T-cell (primary cell): ENCODE measurements around the gene BLOC1S1. TPM values are rescaled to one million over a fixed set of nuclear protein-coding genes. Genes with fewer than 3 reads are reported as not detected.
A peak's percentile ranks its signal among the peaks of the same experiment; 100 is the strongest.

Experiments used
- ATAC-seq, 4 experiments: fragments of 200-7000 bp in 3 of 4; fragments of 150-1000 bp in 1 of 4; cut with Tn5 transposase; replicated peaks in 1 of 4; 1 replicate in 3 of 4; 2 replicates in 1 of 4; pipeline ENCODE4 v1.10.0; 2021; ENCODE audit warnings: moderate library complexity in 3 of 4, mild to moderate bottlenecking in 2 of 4, moderate number of reproducible peaks in 1 of 4
- CTCF ChIA-PET, 2 donors: fragments of 300-600 bp; sonication (Branson Sonifier 250); formaldehyde crosslinking; loops; one replicate each; lab custom pipeline; 2022; ENCODE audit warnings: antibody characterized with exemption in 2 of 2; lab: Charles Lee
- POLR2A ChIA-PET, 2 donors: fragments of 300-600 bp; sonication (Branson Sonifier 250); formaldehyde crosslinking; loops; one replicate each; lab custom pipeline; 2022; ENCODE audit warnings: antibody characterized with exemption in 2 of 2; lab: Charles Lee
- DNase-seq, 35 experiments: peaks; one replicate each; pipeline versions ENCODE4 v3.0.0 to v3.0.0-alpha.2; 2013 to 2023
- H3K27ac ChIP-seq: one replicate; pipeline ENCODE4 v1.5.1; 2013; ENCODE audit warnings: low read length
- H3K27me3 ChIP-seq, 2 experiments: replicated peaks in 1 of 2; 1 replicate in 1 of 2; 2 replicates in 1 of 2; pipeline versions ENCODE4 v1.6.1 to v1.7.0; 2013; ENCODE audit warnings: low read length in 1 of 2, mixed read lengths in 1 of 2; ENCODE audit not compliant: control insufficient read depth in 2 of 2, insufficient read depth in 2 of 2; ENCODE audit errors: extremely low read depth in 1 of 2
- H3K36me3 ChIP-seq, 2 donors: 1 replicate in 1 of 2; 2 replicates in 1 of 2; pipeline versions ENCODE4 v1.6.1 to v1.7.0; 2013; ENCODE audit warnings: low read length in 1 of 2; ENCODE audit not compliant: control insufficient read depth in 2 of 2, insufficient read depth in 1 of 2; ENCODE audit errors: extremely low read depth in 1 of 2
- H3K4me1 ChIP-seq, 2 experiments: 1 replicate in 1 of 2; 2 replicates in 1 of 2; pipeline versions ENCODE4 v1.6.1 to v1.7.0; 2013; ENCODE audit warnings: low read length in 2 of 2, mixed read lengths in 1 of 2; ENCODE audit not compliant: insufficient read depth in 2 of 2, control insufficient read depth in 1 of 2; ENCODE audit errors: extremely low read depth in 1 of 2
- H3K4me3 ChIP-seq, 2 donors: 1 replicate in 1 of 2; 2 replicates in 1 of 2; pipeline versions ENCODE4 v1.5.1 to v1.7.0; 2013; ENCODE audit warnings: mild to moderate bottlenecking in 2 of 2, low read length in 1 of 2, moderate library complexity in 1 of 2; ENCODE audit not compliant: control insufficient read depth in 1 of 2; ENCODE audit errors: extremely low read depth in 1 of 2
- H3K9me3 ChIP-seq: 2 replicates; pipeline ENCODE4 v1.7.0; 2013
- H3K27ac Mint-ChIP-seq, 2 donors: one replicate each; pipeline ENCODE4 v1.8.0; 2020 to 2021; ENCODE audit warnings: mild to moderate bottlenecking in 2 of 2, mixed read lengths in 2 of 2
- H3K27me3 Mint-ChIP-seq, 2 donors: one replicate each; pipeline ENCODE4 v1.8.0; 2021 to 2022; ENCODE audit warnings: mixed read lengths in 2 of 2
- H3K36me3 Mint-ChIP-seq: one replicate; pipeline ENCODE4 v1.8.0; 2021; ENCODE audit warnings: mixed read lengths
- H3K4me1 Mint-ChIP-seq, 3 donors: one replicate each; pipeline ENCODE4 v1.8.0; 2020 to 2022; ENCODE audit warnings: mixed read lengths in 3 of 3, mild to moderate bottlenecking in 1 of 3
- H3K4me3 Mint-ChIP-seq, 3 donors: one replicate each; pipeline ENCODE4 v1.8.0; 2020 to 2022; ENCODE audit warnings: mild to moderate bottlenecking in 3 of 3, mixed read lengths in 3 of 3, moderate library complexity in 3 of 3
- H3K9me3 Mint-ChIP-seq, 3 donors: one replicate each; pipeline ENCODE4 v1.8.0; 2020 to 2022; ENCODE audit warnings: mixed read lengths in 3 of 3
- WGBS: methylation state at CpG from one replicate; pipeline ENCODE4 v1.1.5; 2013; ENCODE audit warnings: missing lambda C conversion rate; ENCODE audit not compliant: insufficient coverage; 5-methylcytosine and 5-hydroxymethylcytosine counted together
- total RNA-seq, 35 experiments: library from RNA in 6 of 35; stranded (reverse) in 6 of 35; fragments of 120-200 nt in 1 of 35; gene quantifications; one replicate each; pipeline versions ENCODE4 v1.2.1 to v1.2.4 and lab custom pipeline; 2013 to 2026

The BLOC1S1 gene
- total RNA-seq, 5 donors from 2014 or later (not counting 1 experiment from before 2014, with no cell fraction given): 49.4 to 76.6 (median 72.7) TPM

DNA sequence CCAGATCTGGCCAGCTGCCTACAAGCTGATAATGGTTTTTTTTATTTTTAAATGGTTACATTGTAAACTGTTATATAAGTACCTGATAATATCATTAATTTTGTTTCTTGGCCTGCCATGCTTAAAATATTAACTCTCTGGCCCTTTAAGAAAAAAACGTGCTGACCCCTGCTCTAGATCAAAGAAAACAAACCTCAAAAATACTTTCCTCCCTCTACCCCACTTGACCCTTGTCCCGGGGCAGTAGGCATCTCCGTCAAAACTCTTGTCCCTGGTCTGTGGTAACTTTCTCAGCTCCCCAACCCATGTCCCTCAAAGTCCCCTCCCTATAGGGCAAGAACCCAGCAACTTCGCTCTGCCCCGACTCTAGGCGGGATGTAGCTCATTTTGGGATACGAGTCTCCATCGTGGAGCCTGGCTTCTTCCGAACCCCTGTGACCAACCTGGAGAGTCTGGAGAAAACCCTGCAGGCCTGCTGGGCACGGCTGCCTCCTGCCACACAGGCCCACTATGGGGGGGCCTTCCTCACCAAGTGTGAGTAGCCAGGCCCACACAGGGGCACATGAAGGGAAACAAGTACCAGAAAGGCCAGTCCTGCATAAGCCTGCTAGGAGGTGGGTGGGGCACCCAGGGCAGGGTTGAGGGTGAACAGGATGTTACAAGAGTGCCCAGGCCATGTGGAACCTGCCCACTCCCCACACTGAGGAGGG, 7.8 kb downstream of the BLOC1S1 start:
- peaks cover 23 to 43% (median 28%) of the 10 kb centered on the region in 3 donors for H3K4me1 Mint-ChIP-seq
- H3K27ac Mint-ChIP-seq: peak overlapping the region in 1 of 2 donors; percentile 75
- POLR2A ChIA-PET: no interaction called here

DNA sequence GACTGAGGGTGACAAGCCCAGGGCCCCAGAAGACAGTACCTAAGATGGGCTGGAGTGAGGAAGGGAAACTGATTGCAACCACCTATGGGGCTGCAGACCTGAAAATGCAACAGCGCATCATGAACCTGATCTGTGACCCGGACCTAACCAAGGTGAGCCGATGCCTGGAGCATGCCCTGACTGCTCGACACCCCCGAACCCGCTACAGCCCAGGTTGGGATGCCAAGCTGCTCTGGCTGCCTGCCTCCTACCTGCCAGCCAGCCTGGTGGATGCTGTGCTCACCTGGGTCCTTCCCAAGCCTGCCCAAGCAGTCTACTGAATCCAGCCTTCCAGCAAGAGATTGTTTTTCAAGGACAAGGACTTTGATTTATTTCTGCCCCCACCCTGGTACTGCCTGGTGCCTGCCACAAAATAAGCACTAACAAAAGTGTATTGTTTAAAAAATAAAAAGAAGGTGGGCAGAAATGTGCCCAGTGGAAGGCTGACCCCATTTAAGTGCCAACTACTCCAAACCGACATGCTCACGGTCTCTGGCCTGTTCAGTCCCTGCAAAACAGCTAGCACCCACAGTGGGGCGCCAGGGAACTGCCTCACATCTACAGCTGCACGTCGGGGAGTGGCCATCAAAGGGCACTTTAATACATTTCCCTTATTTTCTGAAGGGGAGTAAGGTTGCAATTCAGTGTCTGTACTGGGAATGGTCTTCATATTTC, 8.5 kb downstream of the BLOC1S1 start:
- H3K4me3 Mint-ChIP-seq: no peak overlapping the region
- Histone ChIP-seq H3K27me3 (no peaks in the 10 kb centered on the region), H3K36me3 (peaks cover 6 to 23% of the 10 kb centered on the region in 2 donors), H3K27ac (peak overlapping the region; percentile 10), H3K4me3 (no peak overlapping the region), H3K4me1 (peaks cover 2 to 43% of the 10 kb centered on the region in 2 experiments), H3K9me3 (no peaks in the 10 kb centered on the region)
- H3K9me3 Mint-ChIP-seq: no peaks in the 10 kb centered on the region
- CTCF ChIA-PET: interaction anchor here (1.0 to 1.3 kb wide), 5 partner anchors 9 to 93 kb away, joined by 3 to 21 read pairs (median 4); partner anchors contain the start of genes BLOC1S1 (in 1 of the 2), ORMDL2 (in 1 of the 2) and SARNP (in 1 of the 2)
- 98% methylated on average over 6 of the region's 11 CpGs for WGBS
- H3K27me3 Mint-ChIP-seq: no peaks in the 10 kb centered on the region
- peaks cover 3% of the 10 kb centered on the region for H3K36me3 Mint-ChIP-seq
- DNase-seq (peak; percentile 34 to 76 (median 61)), ATAC-seq (peak; percentile 55 to 67 (median 59))
- H3K4me1 Mint-ChIP-seq: peaks cover 21 to 40% (median 29%) of the 10 kb centered on the region in 3 donors
- H3K27ac Mint-ChIP-seq: peak overlapping the region; percentile 61 to 75
- POLR2A ChIA-PET: no interaction called here

More for the DNA sequence above, 7.8 kb downstream of the BLOC1S1 start:
- H3K9me3 ChIP-seq: no peaks in the 10 kb centered on the region
- ATAC-seq (no peak), DNase-seq (no peak)
- WGBS: 90% methylated on average over 3 of the region's 10 CpGs
- Mint-ChIP-seq H3K9me3 (no peaks in the 10 kb centered on the region), H3K4me3 (no peak overlapping the region), H3K36me3 (peaks cover 3% of the 10 kb centered on the region), H3K27me3 (no peaks in the 10 kb centered on the region)
- H3K27me3 ChIP-seq: no peaks in the 10 kb centered on the region
- peaks cover 2 to 41% of the 10 kb centered on the region in 2 experiments for H3K4me1 ChIP-seq
- CTCF ChIA-PET: no interaction called here
- no peak overlapping the region for H3K4me3 ChIP-seq
- peaks cover 6 to 29% of the 10 kb centered on the region in 2 donors for H3K36me3 ChIP-seq
- H3K27ac ChIP-seq: no peak overlapping the region

GRCh38 chr12:55724940-55725309, 9.1 kb downstream of the BLOC1S1 start:
- Mint-ChIP-seq H3K9me3 (no peaks in the 10 kb centered on the region), H3K4me1 (peaks cover 25 to 45% (median 34%) of the 10 kb centered on the region in 3 donors), H3K27ac (peak overlapping the region; percentile 61 to 75), H3K36me3 (peaks cover 3% of the 10 kb centered on the region), H3K4me3 (no peak overlapping the region), H3K27me3 (no peaks in the 10 kb centered on the region)
- Histone ChIP-seq H3K4me1 (peaks cover 3 to 45% of the 10 kb centered on the region in 2 experiments), H3K27ac (peak overlapping the region; percentile 10), H3K9me3 (no peaks in the 10 kb centered on the region), H3K36me3 (peaks cover 6 to 17% of the 10 kb centered on the region in 2 donors), H3K4me3 (no peak overlapping the region), H3K27me3 (no peaks in the 10 kb centered on the region)
- ChIA-PET CTCF (interaction anchor here (1.0 to 1.3 kb wide), 5 partner anchors 9 to 93 kb away, joined by 3 to 21 read pairs (median 4); partner anchors contain the start of genes BLOC1S1 (in 1 of the 2), ORMDL2 (in 1 of the 2) and SARNP (in 1 of the 2)), POLR2A (no interaction called here)
- DNase-seq (no peak), ATAC-seq (no peak)
- 83% methylated on average over 1 of the region's 3 CpGs for WGBS

GRCh38 chr12:55725556-55725955, 9.7 kb downstream of the BLOC1S1 start:
- H3K27ac Mint-ChIP-seq: peak overlapping the region; percentile 61 to 62

DNA sequence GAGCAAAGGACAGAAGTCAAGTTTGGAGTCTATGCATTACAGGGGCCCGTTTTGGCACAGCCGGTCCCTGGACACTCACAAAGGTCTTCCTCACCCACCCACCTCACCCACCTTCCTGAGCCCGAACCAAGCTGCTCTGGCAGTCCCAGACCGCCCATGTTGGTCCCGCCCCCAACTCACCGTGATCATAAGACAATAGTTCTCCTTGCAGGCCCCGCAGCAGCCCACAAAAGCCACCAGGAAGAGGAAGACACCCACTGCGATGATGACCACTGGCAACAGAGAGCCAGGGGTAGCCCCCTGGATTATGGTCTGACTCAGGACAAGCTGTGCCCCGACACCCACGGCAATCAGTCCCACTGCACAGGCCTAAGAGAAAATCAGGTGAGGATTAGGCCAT, 11.1 kb downstream of the BLOC1S1 start:
- H3K27ac ChIP-seq: peak overlapping the region; percentile 33
- H3K36me3 Mint-ChIP-seq: peaks cover 3% of the 10 kb centered on the region
- CTCF ChIA-PET: no interaction called here
- POLR2A ChIA-PET: no interaction called here
- H3K27me3 Mint-ChIP-seq: no peaks in the 10 kb centered on the region
- H3K27ac Mint-ChIP-seq: peak overlapping the region; percentile 89 to 90
- WGBS: 57% methylated on average over 7 of the region's 10 CpGs
- no peaks in the 10 kb centered on the region for H3K27me3 ChIP-seq
- no peak overlapping the region for H3K4me3 ChIP-seq
- H3K9me3 ChIP-seq: no peaks in the 10 kb centered on the region
- peak overlapping the region; percentile 71 to 83 (median 74) for H3K4me3 Mint-ChIP-seq
- DNase-seq: no peak
- H3K4me1 Mint-ChIP-seq: peaks cover 33 to 47% (median 45%) of the 10 kb centered on the region in 3 donors
- H3K36me3 ChIP-seq: peaks cover 6 to 10% of the 10 kb centered on the region in 2 donors
- no peaks in the 10 kb centered on the region for H3K9me3 Mint-ChIP-seq
- peaks cover 9 to 45% of the 10 kb centered on the region in 2 experiments for H3K4me1 ChIP-seq
- no peak for ATAC-seq

More at GRCh38 chr12:55725556-55725955, 9.7 kb downstream of the BLOC1S1 start:
- H3K9me3 ChIP-seq: no peaks in the 10 kb centered on the region
- Mint-ChIP-seq H3K36me3 (peaks cover 3% of the 10 kb centered on the region), H3K27me3 (no peaks in the 10 kb centered on the region), H3K4me3 (peak overlapping the region in 1 of 3 donors; percentile 24), H3K4me1 (peaks cover 30 to 48% (median 41%) of the 10 kb centered on the region in 3 donors), H3K9me3 (no peaks in the 10 kb centered on the region)
- H3K27ac ChIP-seq: no peak overlapping the region
- 91% methylated on average over 1 of the region's 3 CpGs for WGBS
- no peaks in the 10 kb centered on the region for H3K27me3 ChIP-seq
- DNase-seq (no peak), ATAC-seq (no peak)
- peaks cover 7 to 45% of the 10 kb centered on the region in 2 experiments for H3K4me1 ChIP-seq
- ChIA-PET POLR2A (interaction anchor here in 1 of 2 donors (0.6 kb wide), 1 partner anchor 1177 kb away, joined by 11 read pairs; no protein-coding TSS in a partner anchor), CTCF (interaction anchor here (1.3 kb wide), 3 partner anchors 10 to 13 kb away, joined by 3 to 21 read pairs (median 6); partner anchors contain the start of gene BLOC1S1 (in 1 of the 2))
- no peak overlapping the region for H3K4me3 ChIP-seq
- peaks cover 6 to 11% of the 10 kb centered on the region in 2 donors for H3K36me3 ChIP-seq

DNA sequence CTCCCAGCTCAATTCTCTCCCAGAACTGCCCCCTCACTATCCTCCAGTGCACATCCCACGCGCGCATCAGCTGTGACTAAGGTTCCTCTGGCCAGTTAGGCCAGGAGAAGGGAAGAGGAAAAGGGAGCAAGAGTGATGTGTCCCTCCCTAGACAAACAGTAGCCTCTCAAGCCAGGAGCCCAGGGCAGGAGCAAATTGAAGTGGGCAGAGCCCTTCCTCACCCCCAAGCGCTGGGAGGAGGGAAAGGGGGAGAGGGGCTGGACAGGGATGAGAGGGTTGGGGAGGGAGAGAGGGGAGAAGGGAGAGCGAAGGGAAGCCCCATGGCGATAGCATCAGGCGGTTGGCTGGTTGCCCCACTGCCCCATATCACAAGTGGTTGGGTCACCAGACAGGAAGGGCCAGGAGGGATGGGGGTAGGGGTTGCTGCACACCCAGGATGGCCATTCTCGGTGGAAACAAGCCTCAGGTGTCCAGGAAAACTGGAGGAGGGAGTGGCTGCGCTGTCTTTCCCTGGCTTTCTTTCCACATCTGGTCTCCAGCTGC, 11.9 kb downstream of the BLOC1S1 start:
- ChIA-PET POLR2A (no interaction called here), CTCF (no interaction called here)
- Mint-ChIP-seq H3K4me3 (peak overlapping the region; percentile 71 to 83 (median 74)), H3K27ac (peak overlapping the region; percentile 89 to 90), H3K27me3 (no peaks in the 10 kb centered on the region), H3K9me3 (no peaks in the 10 kb centered on the region), H3K4me1 (peaks cover 33 to 47% (median 45%) of the 10 kb centered on the region in 3 donors), H3K36me3 (peaks cover 3% of the 10 kb centered on the region)
- WGBS: 60% methylated on average over 3 of the region's 9 CpGs
- no peak for DNase-seq
- peaks cover 9 to 45% of the 10 kb centered on the region in 2 experiments for H3K4me1 ChIP-seq
- peak overlapping the region; percentile 62 for H3K27ac ChIP-seq
- peak overlapping the region; percentile 46 to 60 for H3K4me3 ChIP-seq
- no peaks in the 10 kb centered on the region for H3K27me3 ChIP-seq
- no peaks in the 10 kb centered on the region for H3K9me3 ChIP-seq
- H3K36me3 ChIP-seq: peaks cover under 1 to 10% of the 10 kb centered on the region in 2 donors
- no peak for ATAC-seq
